ENCODE results near the gene FZD8.

DNA sequence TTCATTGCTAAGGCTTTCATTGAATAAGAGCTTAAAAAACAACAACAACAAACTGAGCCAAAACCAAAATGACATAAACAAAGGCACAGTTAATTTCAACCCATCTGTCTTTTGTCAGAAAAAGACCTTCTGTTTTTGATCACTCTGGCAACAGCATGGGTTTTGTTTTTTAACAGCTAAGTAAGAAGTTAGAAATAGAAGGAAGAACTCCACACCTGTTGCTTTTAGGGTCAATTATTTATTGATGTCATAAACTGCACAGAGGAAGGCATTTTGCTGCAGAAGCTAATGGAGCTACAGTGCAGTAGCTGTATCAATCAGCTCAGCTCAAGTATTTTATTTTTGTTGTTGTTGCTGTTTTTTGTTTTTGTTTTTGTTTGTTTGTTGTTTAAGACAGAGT is 53.3 kb downstream of the FZD8 start:
- TF ChIP-seq, protein P1, sequence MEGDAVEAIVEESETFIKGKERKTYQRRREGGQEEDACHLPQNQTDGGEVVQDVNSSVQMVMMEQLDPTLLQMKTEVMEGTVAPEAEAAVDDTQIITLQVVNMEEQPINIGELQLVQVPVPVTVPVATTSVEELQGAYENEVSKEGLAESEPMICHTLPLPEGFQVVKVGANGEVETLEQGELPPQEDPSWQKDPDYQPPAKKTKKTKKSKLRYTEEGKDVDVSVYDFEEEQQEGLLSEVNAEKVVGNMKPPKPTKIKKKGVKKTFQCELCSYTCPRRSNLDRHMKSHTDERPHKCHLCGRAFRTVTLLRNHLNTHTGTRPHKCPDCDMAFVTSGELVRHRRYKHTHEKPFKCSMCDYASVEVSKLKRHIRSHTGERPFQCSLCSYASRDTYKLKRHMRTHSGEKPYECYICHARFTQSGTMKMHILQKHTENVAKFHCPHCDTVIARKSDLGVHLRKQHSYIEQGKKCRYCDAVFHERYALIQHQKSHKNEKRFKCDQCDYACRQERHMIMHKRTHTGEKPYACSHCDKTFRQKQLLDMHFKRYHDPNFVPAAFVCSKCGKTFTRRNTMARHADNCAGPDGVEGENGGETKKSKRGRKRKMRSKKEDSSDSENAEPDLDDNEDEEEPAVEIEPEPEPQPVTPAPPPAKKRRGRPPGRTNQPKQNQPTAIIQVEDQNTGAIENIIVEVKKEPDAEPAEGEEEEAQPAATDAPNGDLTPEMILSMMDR (IDR thresholded peaks at IDR 0.05), result no peak
- no peak for TF ChIP-seq POLR2A (IDR thresholded peaks at IDR 0.05; ENCODE audit: low read length)
- TF ChIP-seq, protein P2, sequence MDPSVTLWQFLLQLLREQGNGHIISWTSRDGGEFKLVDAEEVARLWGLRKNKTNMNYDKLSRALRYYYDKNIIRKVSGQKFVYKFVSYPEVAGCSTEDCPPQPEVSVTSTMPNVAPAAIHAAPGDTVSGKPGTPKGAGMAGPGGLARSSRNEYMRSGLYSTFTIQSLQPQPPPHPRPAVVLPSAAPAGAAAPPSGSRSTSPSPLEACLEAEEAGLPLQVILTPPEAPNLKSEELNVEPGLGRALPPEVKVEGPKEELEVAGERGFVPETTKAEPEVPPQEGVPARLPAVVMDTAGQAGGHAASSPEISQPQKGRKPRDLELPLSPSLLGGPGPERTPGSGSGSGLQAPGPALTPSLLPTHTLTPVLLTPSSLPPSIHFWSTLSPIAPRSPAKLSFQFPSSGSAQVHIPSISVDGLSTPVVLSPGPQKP (IDR thresholded peaks at IDR 0.05; ENCODE audit: low read depth, low read length), result no peak
- no peak for TF ChIP-seq NR3C1 (IDR thresholded peaks at IDR 0.05)
- TF ChIP-seq, protein P3, sequence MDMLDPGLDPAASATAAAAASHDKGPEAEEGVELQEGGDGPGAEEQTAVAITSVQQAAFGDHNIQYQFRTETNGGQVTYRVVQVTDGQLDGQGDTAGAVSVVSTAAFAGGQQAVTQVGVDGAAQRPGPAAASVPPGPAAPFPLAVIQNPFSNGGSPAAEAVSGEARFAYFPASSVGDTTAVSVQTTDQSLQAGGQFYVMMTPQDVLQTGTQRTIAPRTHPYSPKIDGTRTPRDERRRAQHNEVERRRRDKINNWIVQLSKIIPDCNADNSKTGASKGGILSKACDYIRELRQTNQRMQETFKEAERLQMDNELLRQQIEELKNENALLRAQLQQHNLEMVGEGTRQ (IDR thresholded peaks at IDR 0.05), result no peak
- TF ChIP-seq, protein P4, sequence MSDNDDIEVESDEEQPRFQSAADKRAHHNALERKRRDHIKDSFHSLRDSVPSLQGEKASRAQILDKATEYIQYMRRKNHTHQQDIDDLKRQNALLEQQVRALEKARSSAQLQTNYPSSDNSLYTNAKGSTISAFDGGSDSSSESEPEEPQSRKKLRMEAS (IDR thresholded peaks at IDR 0.05), result no peak

All from A549 (cell line).